HepG2 (cell line): ENCODE data around the gene BORCS5. TPM values are rescaled to one million over a fixed set of nuclear protein-coding genes. Genes with fewer than 3 reads are reported as not detected.

ENCODE experiments used
- BATF2 ChIP-seq: sonication (generic); formaldehyde crosslinking; IDR thresholded peaks from 2 replicates; pipeline ENCODE4 v1.8.0; 2022; ENCODE audit warnings: mild to moderate bottlenecking, missing genetic modification reagents, moderate library complexity
- CEBPG ChIP-seq: IDR thresholded peaks from 2 replicates; pipeline ENCODE4 v1.6.1; 2016
- CSRNP2 ChIP-seq: sonication (generic); formaldehyde crosslinking; conservative IDR thresholded peaks from 2 replicates; pipeline ENCODE4 v1.8.0; 2022; ENCODE audit warnings: low read depth, missing genetic modification reagents
- DRAP1 ChIP-seq: IDR thresholded peaks from 2 replicates; pipeline ENCODE4 v1.6.1; 2016; ENCODE audit warnings: missing genetic modification reagents, missing compliant biosample characterization
- EHMT2 ChIP-seq: fragments of 200-600 bp; sonication (generic); IDR thresholded peaks from 2 replicates; pipeline ENCODE4 v1.7.0; 2017; ENCODE audit warnings: antibody characterized with exemption, low read depth, low read length, borderline replicate concordance
- ELF1 ChIP-seq: sonication (generic); formaldehyde crosslinking; IDR thresholded peaks from 2 replicates; pipeline ENCODE4 v1.4.0; 2020; ENCODE audit warnings: missing genetic modification reagents
- FOXO1 ChIP-seq: sonication (generic); formaldehyde crosslinking; IDR thresholded peaks from 2 replicates; pipeline ENCODE4 v1.4.0; 2020; ENCODE audit warnings: missing genetic modification reagents
- HNF1B ChIP-seq: sonication (generic); formaldehyde crosslinking; IDR thresholded peaks from 2 replicates; pipeline ENCODE4 v1.5.1; 2020; ENCODE audit warnings: mild to moderate bottlenecking, moderate library complexity, missing genetic modification reagents
- KDM5A ChIP-seq: fragments of 200-600 bp; sonication (generic); IDR thresholded peaks from 2 replicates; pipeline ENCODE4 v1.7.0; 2018; ENCODE audit warnings: antibody characterized with exemption, mild to moderate bottlenecking, low read length, borderline replicate concordance
- SAP130 ChIP-seq: IDR thresholded peaks from 2 replicates; pipeline ENCODE4 v1.6.1; 2016; ENCODE audit warnings: low read depth
- SP5 ChIP-seq: IDR thresholded peaks from 2 replicates; pipeline ENCODE4 v1.6.1; 2016; ENCODE audit warnings: low read depth, borderline replicate concordance
- TEAD3 ChIP-seq: optimal IDR thresholded peaks from 2 replicates; pipeline ENCODE3; 2016; ENCODE audit warnings: borderline replicate concordance
- ZNF230 ChIP-seq: sonication (generic); formaldehyde crosslinking; IDR thresholded peaks from 2 replicates; pipeline ENCODE4 v1.4.0; 2020; ENCODE audit warnings: mild to moderate bottlenecking, missing genetic modification reagents
- ZNF354B ChIP-seq: sonication (generic); formaldehyde crosslinking; IDR thresholded peaks from 2 replicates; pipeline ENCODE4 v1.8.0; 2022; ENCODE audit warnings: mild to moderate bottlenecking, missing genetic modification reagents
- ZNF446 ChIP-seq: sonication (generic); formaldehyde crosslinking; IDR thresholded peaks from 2 replicates; pipeline ENCODE4 v1.5.0; 2020; ENCODE audit warnings: mild to moderate bottlenecking, missing genetic modification reagents
- ZNF570 ChIP-seq: sonication (generic); formaldehyde crosslinking; IDR thresholded peaks from 2 replicates; pipeline ENCODE4 v1.4.0; 2020; ENCODE audit warnings: mild to moderate bottlenecking, missing genetic modification reagents, borderline replicate concordance
- ZNF670 ChIP-seq: sonication (generic); formaldehyde crosslinking; IDR thresholded peaks from 2 replicates; pipeline ENCODE4 v1.8.0; 2022; ENCODE audit warnings: mild to moderate bottlenecking, missing genetic modification reagents, borderline replicate concordance
- polyA plus RNA-seq, 8 experiments: library from polyadenylated mRNA; depleted of rRNA in 3 of 8; stranded (reverse) in 7 of 8; unstranded in 1 of 8; fragments of >200 nt; fragmentation: Illumina TruSeq in 4 of 8; extraction: Trizol in 4 of 8; gene quantifications; 2 replicates each; pipeline versions ENCODE4 v1.2.1 to v1.2.3, GENCODE V29; 2011 to 2016; ENCODE audit warnings: low read depth in 4 of 8, missing spikeins in 1 of 8, mixed read lengths in 1 of 8; ENCODE audit not compliant: insufficient read depth in 1 of 8
- total RNA-seq, 5 experiments: library from RNA; depleted of rRNA; stranded (reverse); fragments of >200 nt; fragmentation: Illumina TruSeq; extraction: Trizol; gene quantifications; 2 replicates each; pipeline ENCODE4 v1.2.3, GENCODE V29; 2016; ENCODE audit warnings: low read depth in 1 of 5
- TF ChIP-seq, protein P1 (sequence below): sonication (generic); formaldehyde crosslinking; IDR thresholded peaks from 2 replicates; pipeline ENCODE4 v1.4.0; 2020; ENCODE audit warnings: missing genetic modification reagents, borderline replicate concordance
- TF ChIP-seq, protein P2 (sequence below): sonication (generic); formaldehyde crosslinking; IDR thresholded peaks from 2 replicates; pipeline ENCODE4 v1.8.1; 2023; ENCODE audit warnings: mild to moderate bottlenecking, inconsistent platforms, moderate library complexity, missing genetic modification reagents, borderline replicate concordance

Gene BORCS5
- total and polyA plus RNA-seq, 2 of the 13 experiments (the other 11 are each of a cell fraction or from before 2014, with no cell fraction given): 3.9 to 4.7 TPM

DNA sequence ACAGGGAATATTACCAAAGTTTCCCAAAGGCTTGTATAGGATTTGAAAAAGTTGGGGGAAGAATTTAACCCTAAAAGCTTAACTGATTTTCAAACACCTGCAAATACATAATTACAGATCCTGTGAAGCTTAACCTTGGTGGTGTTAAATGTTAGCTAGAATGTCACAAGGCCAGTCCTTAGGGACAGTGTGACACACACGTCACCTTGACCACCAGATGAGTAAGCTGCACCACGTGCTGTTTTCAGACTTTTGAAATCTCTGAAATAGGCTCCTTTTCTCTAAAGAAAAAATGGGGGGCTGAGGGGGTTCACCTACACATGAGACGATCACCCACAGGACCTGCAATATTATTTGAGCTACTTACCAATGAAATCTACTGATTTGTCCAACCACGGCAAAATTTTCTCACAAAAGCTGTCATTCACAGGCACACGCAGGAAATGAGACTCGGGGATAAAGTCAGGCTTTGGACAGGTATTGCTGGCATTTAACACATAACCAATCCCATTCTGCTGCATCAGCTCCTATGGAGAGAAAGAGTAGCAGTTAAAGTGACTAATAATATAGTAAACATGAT, 129.9 kb downstream of the BORCS5 start (continued):
- TF ChIP-seq KDM5A: no peak
- TF ChIP-seq ELF1 (CRISPR knock-in tag): no peak
- TF ChIP-seq SAP130: peak; percentile 73
- no peak for TF ChIP-seq ZNF446 (CRISPR knock-in tag)
- no peak for TF ChIP-seq SP5
- TF ChIP-seq BATF2 (CRISPR knock-in tag): no peak
- no peak for TF ChIP-seq DRAP1
- TF ChIP-seq CSRNP2 (CRISPR knock-in tag): no peak
- TF ChIP-seq, protein P1, sequence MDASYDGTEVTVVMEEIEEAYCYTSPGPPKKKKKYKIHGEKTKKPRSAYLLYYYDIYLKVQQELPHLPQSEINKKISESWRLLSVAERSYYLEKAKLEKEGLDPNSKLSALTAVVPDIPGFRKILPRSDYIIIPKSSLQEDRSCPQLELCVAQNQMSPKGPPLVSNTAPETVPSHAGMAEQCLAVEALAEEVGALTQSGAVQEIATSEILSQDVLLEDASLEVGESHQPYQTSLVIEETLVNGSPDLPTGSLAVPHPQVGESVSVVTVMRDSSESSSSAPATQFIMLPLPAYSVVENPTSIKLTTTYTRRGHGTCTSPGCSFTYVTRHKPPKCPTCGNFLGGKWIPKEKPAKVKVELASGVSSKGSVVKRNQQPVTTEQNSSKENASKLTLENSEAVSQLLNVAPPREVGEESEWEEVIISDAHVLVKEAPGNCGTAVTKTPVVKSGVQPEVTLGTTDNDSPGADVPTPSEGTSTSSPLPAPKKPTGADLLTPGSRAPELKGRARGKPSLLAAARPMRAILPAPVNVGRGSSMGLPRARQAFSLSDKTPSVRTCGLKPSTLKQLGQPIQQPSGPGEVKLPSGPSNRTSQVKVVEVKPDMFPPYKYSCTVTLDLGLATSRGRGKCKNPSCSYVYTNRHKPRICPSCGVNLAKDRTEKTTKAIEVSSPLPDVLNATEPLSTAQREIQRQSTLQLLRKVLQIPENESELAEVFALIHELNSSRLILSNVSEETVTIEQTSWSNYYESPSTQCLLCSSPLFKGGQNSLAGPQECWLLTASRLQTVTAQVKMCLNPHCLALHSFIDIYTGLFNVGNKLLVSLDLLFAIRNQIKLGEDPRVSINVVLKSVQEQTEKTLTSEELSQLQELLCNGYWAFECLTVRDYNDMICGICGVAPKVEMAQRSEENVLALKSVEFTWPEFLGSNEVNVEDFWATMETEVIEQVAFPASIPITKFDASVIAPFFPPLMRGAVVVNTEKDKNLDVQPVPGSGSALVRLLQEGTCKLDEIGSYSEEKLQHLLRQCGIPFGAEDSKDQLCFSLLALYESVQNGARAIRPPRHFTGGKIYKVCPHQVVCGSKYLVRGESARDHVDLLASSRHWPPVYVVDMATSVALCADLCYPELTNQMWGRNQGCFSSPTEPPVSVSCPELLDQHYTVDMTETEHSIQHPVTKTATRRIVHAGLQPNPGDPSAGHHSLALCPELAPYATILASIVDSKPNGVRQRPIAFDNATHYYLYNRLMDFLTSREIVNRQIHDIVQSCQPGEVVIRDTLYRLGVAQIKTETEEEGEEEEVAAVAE (CRISPR knock-in tag): no peak
- peak; percentile 69; the same call in 1 of the 2 replicates for TF ChIP-seq ZNF670 (CRISPR knock-in tag)
- TF ChIP-seq TEAD3 (CRISPR knock-in tag): peak; percentile 48
- TF ChIP-seq, protein P2, sequence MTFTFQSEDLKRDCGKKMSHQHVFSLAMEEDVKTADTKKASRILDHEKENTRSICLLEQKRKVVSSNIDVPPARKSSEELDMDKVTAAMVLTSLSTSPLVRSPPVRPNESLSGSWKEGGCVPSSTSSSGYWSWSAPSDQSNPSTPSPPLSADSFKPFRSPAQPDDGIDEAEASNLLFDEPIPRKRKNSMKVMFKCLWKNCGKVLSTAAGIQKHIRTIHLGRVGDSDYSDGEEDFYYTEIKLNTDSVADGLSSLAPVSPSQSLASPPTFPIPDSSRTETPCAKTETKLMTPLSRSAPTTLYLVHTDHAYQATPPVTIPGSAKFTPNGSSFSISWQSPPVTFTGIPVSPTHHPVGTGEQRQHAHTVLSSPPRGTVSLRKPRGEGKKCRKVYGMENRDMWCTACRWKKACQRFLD (CRISPR knock-in tag): no peak
- TF ChIP-seq EHMT2: no peak
- TF ChIP-seq ZNF230 (CRISPR knock-in tag): no peak
- no peak for TF ChIP-seq CEBPG (CRISPR knock-in tag)
- TF ChIP-seq HNF1B (CRISPR knock-in tag): peak; percentile 60; the same call in 1 of the 2 replicates
- peak; percentile 46; the same call in 1 of the 2 replicates for TF ChIP-seq FOXO1 (CRISPR knock-in tag)
- TF ChIP-seq ZNF570: no peak
- TF ChIP-seq ZNF354B: no peak
